CMK (cell line): ENCODE measurements around the gene SHROOM1.
"Not testable (repeated sequence)": the region's sequence is repeated elsewhere in the genome, so short reads cannot be mapped to it uniquely, and the experiment has no call there.

Experiments used
- DNase-seq: peaks from one replicate; pipeline ENCODE4 v3.0.0-alpha.2; 2010; ENCODE audit warnings: low read depth

Gene SHROOM1

GRCh38 chr5:132807163-132807838, 23.1 kb downstream of the SHROOM1 start:
- DNase-seq = peak; percentile 65

- not testable (repeated sequence) for DNase-seq
Observed at GRCh38 chr5:132806804-132807162, 23.7 kb downstream of the SHROOM1 start.

- DNase-seq = not testable (repeated sequence)
Observed at GRCh38 chr5:132805872-132806271, 24.6 kb downstream of the SHROOM1 start.

GRCh38 chr5:132804219-132804618, 26.2 kb downstream of the SHROOM1 start:
- not testable (repeated sequence) for DNase-seq

GRCh38 chr5:132802685-132803066, 27.8 kb downstream of the SHROOM1 start:
- DNase-seq = not testable (repeated sequence)

GRCh38 chr5:132802044-132802684, 28.3 kb downstream of the SHROOM1 start:
- DNase-seq = no peak

GRCh38 chr5:132800545-132800944, 29.9 kb downstream of the SHROOM1 start:
- DNase-seq = no peak

- no peak for DNase-seq
Observed at GRCh38 chr5:132799392-132799791, 31.1 kb downstream of the SHROOM1 start.

GRCh38 chr5:132797651-132798050, 32.8 kb downstream of the SHROOM1 start:
- DNase-seq = no peak

- DNase-seq = no peak
Observed at GRCh38 chr5:132791026-132791425, 39.4 kb downstream of the SHROOM1 start.

GRCh38 chr5:132790201-132790865, 40.1 kb downstream of the SHROOM1 start:
- DNase-seq = no peak

- DNase-seq = no peak
Observed at GRCh38 chr5:132788990-132789886, 41.2 kb downstream of the SHROOM1 start.

- no peak for DNase-seq
Observed at GRCh38 chr5:132788508-132788907, 41.9 kb downstream of the SHROOM1 start.

- no peak for DNase-seq
Observed at GRCh38 chr5:132787076-132787475, 43.4 kb downstream of the SHROOM1 start.

GRCh38 chr5:132785864-132786263, 44.6 kb downstream of the SHROOM1 start:
- no peak for DNase-seq

- DNase-seq = no peak
Observed at GRCh38 chr5:132785365-132785764, 45.1 kb downstream of the SHROOM1 start.

- DNase-seq = no peak
Observed at GRCh38 chr5:132782101-132782500, 48.3 kb downstream of the SHROOM1 start.

GRCh38 chr5:132781029-132781428, 49.4 kb downstream of the SHROOM1 start:
- DNase-seq = no peak

- no peak for DNase-seq
Observed at GRCh38 chr5:132780577-132780976, 49.9 kb downstream of the SHROOM1 start.

GRCh38 chr5:132779961-132780360, 50.5 kb downstream of the SHROOM1 start:
- no peak for DNase-seq

GRCh38 chr5:132778856-132779255, 51.6 kb downstream of the SHROOM1 start:
- DNase-seq = no peak

- DNase-seq = no peak
Observed at GRCh38 chr5:132778129-132778528, 52.3 kb downstream of the SHROOM1 start.
